ENCODE data around the gene CDK4.
"Not testable (repeated sequence)": the region's sequence is repeated elsewhere in the genome, so short reads cannot be mapped to it uniquely, and the experiment has no call there.

Gene CDK4

DNA sequence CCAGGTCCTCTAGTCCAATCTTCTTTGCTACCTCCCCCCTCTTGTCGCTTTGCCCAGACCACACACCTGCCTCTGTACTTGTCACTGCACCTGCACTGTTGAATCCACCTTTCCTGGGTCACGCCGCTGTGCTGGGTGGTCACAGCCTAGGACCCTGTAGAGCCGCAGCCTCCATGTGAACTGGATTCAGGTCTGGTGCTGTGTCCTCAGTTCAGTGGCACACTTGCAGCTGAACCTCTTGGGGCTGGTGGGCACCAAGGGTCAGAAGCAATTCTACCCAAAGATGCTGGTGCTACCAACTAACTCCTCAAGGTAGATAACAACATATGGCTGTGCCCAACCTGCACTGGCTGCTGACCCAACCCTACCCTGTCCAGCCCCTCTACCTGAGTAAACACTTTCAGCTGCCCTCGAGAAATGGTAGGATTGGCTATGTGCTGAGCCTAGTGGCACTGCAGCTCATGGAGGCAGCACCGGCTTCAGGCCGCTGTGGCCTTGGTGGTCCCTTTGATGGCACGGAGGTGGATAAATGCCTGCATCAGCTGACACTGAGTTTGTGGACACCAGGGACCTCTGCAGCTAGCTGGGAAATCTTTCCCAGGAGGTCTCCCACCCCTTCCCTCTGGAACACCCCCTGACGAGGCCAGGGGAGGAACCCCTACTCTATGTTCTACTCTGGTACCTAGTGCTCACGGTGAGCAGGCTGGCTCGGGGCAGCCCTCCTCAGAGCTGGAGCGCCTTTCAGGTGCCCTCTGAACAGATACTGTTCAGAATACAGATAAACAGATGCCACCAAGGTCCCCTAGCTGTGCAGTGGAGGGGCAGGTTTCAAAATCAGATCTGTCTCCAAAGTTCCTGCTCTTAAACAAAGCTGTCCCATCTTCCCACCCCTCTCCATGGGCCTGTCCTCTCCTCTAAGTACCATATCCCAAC, 27.8 kb downstream of the CDK4 start:
- DNase-seq: no peak

DNA sequence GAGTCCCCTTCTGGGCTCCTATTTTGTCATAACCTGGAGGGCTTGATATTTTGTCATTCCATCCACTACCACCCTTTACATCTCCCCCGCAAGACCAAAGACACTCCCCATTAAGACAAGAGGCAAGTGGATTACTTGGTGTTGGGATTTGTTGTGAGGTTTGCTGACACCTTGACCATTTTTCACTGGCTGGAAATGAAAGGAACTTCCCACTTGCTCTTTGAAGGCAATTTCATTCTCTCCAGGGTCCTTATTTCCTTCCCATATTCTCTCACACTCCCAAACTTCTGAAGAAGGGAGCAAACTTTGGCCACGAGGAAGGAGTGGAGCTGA, 28.5 kb downstream of the CDK4 start:
- no peak for DNase-seq

DNA sequence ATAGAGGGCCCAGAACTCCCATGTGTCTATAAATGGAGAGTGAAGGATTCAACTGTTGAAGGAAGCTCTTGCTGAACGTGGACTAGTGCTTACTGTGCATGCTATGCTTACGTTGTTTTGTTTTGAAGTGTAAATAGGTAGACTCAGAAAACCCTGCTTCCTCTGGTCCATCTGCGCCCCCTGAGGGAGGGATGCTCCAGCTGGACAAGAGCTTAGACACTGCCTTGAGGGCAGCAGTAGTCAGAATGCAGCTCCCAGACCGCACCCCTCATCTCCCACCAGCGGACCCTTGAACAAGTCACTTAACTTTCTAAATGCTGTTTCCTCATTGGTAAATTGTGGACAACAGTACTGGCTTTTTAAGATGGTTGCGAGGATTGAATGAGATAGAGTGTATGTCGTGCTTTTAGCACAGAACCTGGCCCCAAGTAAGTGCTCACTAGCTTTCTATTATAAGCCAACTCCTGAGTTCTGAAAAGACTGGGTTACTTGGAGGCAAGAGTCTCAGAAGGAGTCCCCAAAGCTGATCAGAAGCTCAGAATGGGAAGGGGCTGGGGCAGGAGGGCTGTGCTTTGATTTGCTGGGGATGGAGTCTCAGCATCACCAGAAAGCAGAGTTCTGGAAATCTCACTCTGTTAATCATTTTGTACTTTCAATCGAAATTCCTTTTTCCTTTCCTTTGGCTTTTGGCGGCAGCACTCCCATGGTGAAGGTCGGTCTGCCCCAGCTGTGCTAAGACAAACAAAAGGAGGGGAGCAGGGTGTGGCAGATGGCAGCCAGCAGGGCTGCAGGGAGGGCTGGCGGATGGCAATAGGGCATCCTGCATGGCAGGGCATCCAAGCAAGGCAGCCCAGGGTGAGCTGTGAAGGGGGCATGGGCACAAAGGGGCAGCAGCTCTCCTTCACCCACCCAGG, 29.1 kb downstream of the CDK4 start:
- no peak for DNase-seq

DNA sequence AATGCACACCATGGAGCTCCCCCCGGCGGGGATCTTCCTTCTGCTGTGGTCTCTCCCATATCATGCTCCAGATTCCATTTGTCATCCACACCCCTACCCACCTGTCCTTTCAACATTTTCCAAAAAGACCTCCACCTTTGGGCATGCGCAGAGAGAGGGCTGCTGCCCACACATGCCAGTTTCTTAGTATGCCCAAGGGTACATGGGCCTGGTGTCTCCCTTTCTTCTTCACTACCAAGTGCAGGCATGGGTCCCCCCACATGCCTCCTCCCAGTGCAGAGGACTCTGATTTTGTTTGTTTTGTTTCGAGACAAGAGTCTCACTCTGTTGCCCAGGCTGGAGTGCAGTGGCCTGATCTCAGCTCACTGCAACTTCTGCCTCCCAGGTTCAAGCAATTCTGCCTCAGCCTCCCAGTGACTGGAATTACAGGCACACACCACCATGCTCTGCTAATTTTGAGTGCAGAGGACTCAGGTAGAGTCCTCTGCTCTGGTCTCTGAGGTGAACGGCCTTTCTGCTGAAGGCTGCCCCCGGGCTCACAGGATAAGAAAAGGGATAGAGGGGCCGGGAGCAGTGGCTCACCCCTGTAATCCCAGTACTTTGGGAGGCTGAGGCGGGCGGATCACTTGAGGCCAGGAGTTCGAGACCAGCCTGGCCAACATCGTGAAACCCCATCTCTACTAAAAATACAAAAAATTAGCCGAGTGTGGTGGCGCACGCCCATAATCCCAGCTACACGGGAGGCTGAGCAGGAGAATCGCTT, 30.1 kb downstream of the CDK4 start:
- not testable (repeated sequence) for DNase-seq

DNA sequence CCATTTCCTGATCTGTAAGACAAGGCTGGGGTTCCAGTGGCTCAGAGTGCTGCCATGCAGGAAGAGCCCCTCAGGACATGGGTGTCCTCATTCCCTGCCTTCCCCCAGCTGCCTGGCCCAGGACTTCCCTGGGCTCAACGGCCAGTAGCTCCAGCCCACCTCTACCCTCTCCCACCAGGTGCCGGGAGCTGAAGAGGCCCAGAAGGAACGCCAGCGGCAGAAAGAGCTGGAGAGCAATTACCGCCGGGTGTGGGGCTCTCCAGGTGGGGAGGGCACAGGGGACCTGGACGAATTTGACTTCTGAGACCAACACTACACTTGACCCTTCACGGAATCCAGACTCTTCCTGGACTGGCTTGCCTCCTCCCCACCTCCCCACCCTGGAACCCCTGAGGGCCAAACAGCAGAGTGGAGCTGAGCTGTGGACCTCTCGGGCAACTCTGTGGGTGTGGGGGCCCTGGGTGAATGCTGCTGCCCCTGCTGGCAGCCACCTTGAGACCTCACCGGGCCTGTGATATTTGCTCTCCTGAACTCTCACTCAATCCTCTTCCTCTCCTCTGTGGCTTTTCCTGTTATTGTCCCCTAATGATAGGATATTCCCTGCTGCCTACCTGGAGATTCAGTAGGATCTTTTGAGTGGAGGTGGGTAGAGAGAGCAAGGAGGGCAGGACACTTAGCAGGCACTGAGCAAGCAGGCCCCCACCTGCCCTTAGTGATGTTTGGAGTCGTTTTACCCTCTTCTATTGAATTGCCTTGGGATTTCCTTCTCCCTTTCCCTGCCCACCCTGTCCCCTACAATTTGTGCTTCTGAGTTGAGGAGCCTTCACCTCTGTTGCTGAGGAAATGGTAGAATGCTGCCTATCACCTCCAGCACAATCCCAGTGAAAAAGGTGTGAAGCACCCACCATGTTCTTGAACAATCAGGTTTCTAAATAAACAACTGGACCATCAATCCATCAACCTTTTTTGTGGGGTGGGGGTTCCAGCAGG, 31.2 kb downstream of the CDK4 start:
- DNase-seq: no peak

DNA sequence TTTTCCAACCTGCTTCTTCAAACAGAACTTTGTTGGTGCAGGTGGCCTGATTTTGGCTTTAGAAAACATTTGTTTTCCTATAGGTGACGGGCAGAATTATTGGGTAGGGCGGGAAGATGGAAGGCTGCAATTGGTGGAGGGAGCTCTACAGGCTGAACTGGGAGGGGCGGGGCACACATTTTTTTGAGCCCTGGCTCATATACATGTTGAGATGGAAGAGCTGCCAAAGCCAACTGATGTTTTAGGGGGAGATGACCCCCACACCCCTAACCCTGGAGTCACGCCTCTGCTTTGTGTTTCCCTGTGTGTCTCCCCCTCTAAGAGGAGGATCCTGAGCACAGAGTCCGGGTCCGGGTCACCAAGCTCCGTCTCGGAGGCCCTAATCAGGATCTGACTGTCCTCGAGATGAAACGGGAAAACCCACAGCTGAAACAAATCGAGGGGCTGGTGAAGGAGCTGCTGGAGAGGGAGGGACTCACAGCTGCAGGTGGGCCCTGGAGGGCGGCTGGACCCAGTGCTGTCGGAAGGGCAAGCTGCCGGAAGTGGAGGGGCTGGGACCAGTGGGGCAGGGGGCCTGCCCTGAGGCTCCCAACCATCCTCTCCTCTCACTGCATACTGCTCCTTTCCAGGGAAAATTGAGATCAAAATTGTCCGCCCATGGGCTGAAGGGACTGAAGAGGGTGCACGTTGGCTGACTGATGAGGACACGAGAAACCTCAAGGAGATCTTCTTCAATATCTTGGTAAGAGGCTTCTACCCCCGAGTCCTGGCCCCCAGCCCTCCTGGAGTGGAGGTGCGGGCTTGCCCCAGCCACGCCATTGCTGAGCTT, 32.1 kb downstream of the CDK4 start:
- no peak for DNase-seq

DNA sequence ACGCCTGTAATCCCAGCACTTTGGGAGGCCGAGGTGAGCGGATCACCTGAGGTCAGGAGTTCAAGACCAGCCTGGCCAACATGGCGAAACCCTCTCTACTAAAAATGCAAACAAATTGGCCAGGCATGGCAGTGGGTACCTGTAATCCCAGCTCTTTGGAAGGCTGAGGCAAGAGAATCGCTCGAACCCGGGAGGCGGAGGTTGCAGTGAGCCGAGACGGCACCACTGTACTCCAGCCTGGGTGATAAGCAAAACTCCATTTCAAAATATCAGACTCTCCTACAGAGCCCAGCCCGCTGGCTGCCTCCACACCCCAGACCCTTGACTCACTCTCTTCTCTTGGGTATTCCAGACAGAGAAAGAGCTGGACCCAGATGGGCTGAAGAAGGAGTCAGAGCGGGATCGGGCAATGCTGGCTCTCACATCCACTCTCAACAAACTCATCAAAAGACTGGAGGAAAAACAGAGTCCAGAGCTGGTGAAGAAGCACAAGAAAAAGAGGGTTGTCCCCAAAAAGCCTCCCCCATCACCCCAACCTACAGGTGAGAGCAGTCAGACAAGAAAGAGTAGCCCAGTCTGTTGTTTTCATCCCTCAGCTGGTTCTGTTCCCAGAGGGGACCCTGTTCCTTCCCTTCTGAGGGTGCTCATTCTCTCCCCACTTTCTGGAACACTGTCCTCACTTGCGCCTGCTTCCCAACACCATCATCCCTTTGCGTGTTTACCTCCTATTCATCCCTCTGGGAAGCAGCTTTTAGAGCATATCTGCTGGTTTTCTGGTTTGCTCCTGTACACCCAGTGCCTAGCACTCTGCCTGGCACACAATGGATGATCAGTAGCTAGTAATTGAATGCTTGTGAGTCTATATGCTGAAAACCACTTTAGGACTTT, 33.2 kb downstream of the CDK4 start:
- DNase-seq: no peak

DNA sequence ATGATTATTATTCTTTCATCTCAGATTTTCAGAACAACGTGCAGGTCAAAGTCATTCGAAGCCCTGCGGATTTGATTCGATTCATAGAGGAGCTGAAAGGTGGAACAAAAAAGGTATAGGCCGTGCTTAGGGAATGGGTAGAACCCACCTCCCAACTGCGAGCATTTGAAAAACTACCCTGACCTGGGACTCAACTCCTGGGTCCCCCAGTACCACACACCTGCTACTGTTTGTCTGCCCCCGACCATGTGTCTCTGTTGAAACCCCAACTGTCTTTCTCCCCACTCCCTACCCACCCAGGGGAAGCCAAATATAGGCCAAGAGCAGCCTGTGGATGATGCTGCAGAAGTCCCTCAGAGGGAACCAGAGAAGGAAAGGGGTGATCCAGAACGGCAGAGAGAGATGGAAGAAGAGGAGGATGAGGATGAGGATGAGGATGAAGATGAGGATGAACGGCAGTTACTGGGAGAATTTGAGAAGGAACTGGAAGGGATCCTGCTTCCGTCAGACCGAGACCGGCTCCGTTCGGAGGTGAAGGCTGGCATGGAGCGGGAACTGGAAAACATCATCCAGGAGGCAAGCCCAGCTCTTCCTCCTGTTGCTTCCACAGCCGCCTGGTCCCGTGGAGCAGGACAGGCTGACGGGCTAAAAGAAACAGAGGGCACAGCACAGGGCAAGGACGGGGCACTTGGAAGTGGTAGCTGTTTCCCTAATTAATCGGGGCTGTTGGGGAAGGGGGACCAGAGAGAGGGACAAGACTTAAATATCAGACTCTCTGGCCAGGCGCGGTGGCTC, 34.1 kb downstream of the CDK4 start:
- no peak for DNase-seq

DNA sequence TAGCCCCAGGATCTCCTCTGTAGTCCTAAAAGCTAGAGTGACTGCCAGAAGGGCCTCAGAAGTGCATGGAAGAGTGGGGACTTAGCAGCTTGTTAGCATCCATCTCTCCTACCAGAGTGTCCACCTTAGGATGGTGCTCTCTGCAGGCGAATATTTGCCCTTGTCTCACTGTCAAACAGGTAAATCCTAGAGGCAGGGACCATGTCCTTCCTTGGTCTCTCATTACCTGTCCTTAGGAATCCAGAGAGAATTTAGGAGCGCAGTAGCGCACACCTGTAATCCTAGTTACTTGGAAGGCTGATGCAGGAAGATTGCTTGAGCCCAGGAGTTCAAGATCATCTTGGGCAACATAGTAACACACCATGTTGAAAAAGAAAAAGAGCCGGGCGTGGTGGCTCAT, 35.0 kb downstream of the CDK4 start:
- no peak for DNase-seq

DNA sequence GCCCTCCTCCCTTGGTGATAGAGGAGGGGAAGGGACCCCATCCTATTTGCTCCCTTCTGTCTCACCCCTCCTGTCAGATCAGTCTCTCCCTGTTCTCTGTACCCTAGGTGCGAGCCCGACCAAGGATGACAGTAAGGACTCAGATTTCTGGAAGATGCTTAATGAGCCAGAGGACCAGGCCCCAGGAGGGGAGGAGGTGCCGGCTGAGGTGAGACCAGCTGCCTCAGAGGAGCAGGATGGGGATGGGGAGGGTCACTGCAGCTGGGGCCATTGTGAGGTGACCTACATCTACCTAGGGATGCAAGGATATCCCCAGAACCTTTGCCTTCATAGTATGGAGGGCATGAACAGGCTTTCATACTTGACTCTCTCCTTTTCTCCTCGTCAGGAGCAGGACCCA, 35.8 kb downstream of the CDK4 start:
- DNase-seq: no peak

DNA sequence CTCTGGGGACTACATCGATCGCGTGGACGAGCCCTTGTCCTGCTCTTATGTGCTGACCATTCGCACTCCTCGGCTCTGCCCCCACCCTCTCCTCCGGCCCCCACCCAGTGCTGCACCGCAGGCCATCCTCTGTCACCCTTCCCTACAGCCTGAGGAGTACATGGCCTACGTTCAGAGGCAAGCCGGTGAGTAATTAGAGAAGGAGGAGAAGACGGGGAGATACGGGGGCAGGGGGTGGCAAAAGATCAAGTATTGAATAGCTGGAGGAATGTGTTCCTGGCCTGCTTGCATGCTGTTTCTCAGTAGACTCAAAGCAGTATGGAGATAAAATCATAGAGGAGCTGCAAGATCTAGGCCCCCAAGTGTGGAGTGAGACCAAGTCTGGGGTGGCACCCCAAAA, 36.3 kb downstream of the CDK4 start:
- DNase-seq: no peak

DNA sequence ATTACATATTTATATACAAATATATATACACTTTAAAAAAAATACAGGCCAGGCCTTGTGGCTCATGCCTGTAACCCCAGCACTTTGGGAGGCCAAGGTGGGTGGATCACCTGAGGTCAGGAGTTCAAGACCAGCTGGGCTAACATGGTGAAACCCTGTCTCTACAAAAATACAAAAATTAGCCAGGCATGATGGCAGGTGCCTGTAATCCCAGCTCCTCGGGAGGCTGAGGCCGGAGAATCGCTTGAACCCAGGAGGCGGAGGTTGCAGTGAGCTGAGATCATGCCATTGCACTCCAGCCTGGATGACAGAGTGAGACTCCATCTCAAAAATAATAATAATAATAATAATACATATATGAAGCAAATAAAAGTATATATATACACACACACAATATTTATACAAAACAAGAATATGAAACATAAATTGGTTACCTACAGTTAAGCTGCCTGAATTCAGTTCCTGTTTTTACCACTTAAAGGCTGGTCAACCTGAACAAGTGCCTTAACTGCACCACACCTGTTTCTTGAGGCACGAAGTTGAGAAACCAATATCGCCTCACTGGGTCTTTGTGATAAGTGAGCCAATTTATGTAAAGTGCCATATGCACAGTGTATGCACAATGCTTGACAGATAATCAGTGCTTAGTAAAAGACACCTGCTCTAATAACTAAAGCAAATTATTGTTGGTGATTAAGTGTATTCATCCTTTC, 36.9 kb downstream of the CDK4 start:
- not testable (repeated sequence) for DNase-seq

DNA sequence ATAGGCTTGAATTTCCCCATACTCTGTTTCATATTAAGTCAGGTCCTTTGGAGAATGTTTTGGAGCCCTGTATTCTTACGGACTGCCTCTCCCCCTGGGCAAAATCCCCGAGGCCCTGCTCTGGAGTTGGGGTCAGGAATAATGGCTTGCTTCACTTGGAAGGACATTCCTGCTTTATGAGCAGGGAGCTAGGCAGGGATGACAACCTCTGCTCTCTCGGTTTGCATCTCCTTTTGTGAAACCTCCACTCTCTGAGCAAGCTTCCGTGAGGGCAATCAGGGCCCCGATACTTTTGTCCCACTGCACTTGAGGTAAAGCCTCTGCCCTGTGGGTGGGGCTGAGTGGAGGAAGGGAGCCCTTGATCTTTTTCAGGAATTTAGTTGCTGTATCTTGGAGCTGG, 38.9 kb downstream of the CDK4 start:
- DNase-seq: no peak

DNA sequence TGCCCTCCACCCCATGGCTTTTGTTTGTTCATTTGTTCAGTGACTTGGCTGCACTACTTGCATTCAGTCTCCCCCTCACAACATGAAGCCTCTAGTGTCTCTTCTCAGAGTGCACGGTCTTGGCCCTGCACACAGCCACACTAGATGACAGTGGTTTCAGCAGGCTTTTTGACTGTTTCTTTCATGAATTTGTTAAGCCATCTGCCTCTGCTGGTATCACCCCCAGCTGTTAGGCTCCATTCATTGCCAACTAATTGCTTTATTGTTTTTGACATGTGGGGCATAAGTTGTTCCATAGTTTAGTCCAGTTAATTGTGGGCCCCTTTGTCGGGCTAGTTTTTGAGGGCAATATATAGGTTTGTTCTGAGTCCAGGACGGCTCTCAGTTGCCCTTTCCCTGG, 39.4 kb downstream of the CDK4 start:
- no peak for DNase-seq

DNA sequence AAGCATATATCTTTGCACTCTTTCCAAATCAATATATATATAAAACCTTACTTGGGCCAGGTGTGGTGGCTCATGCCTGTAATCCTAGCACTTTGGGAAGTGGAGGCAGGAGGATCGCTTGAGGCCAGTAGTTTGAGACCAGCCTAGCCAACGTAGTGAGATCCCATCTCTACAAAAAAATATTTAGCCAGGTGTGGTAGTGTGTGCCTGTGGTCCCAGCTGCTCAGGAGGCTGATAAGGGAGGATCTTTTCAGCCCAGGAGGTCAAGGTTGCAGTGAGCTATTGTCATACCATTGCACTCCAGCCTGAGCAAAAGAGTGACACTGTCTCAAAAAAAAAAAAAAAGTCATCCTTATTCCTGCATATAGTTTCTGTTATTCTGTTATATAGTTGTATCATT, 43.8 kb downstream of the CDK4 start:
- DNase-seq: no peak

DNA sequence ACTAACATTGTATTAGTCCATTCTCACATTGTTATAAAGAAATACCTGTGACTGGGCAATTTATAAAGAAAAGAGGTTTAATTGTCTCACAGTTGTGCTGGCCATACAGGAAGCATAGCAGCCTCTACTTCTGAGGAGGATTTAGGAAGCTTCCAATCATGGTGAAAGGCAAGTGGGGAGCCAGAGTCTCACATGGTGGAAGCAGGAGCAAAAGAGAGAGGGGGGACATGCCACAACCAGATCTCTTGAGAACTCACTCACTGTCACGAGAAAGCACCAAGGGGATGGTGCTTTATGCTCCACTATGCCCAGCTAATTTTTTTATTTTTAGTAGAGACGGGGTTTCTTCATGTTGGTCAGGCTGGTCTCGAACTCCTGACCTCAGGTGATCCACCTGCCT, 44.9 kb downstream of the CDK4 start:
- no peak for DNase-seq

DNA sequence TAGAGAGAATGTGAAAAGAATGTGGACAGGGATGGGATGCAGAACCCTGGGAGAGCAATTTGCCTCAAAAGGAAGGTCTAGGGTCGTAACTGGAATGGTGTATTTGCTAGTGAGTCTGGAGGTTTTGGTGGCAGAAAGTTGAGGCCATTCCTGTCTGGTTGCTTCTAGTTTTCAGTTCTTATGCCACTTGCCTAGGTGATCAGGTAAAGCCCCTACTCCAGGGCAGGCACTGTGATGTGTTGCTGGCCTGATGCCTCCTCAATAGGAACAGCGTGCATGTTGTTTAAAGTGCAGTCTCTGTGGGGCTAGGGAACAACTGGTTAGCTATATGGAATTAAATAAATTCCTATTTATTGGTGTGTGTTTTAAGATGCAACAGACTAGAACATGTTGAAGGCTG, 51.8 kb downstream of the CDK4 start:
- DNase-seq: no peak

DNA sequence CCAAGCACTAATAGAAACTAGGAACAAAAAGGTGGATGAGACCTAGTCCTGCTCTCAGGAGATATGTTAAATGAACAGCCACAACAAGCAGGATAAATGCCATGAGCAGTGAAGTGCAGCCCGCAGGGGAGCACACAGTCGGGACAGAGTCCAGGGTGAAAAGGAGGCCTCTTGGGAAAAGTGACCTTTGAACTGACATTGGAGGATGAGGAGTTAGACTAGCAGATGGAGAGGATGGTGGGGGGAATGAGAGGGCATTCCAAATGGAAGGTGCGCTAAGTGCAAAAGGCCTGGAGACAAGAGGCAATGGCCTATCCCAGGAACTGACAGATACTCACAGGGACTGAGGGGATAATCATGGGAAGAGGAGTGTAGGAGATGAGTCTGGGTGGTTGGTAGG, 53.7 kb downstream of the CDK4 start:
- no peak for DNase-seq
